ENCODE results near the gene OSBPL10.
"Not testable (repeated sequence)": the region's sequence is repeated elsewhere in the genome, so short reads cannot be mapped to it uniquely, and the experiment has no call there.

Gene OSBPL10

GRCh38 chr3:31981206-31982181, at the start of gene OSBPL10, which contains the start of gene ZNF860:
Gene OSBPL10, minus strand, starts transcription at chr3:31981262. Its CDS starts 83 bp downstream, at chr3:31981179.
Gene ZNF860, plus strand, starts transcription at chr3:31981750. Its CDS starts 7,330 bp downstream, at chr3:31989080.
- DNase-seq: peak; percentile 88

GRCh38 chr3:32026593-32026992, 45.5 kb upstream of the OSBPL10 start:
- no peak for DNase-seq

- no peak for DNase-seq
These were observed 41.9 kb upstream of the OSBPL10 start for GRCh38 chr3:32022947-32023346.

- no peak for DNase-seq
These were observed 40.7 kb upstream of the OSBPL10 start for GRCh38 chr3:32021748-32022147.

GRCh38 chr3:32021155-32021554, 40.1 kb upstream of the OSBPL10 start:
- DNase-seq: no peak

GRCh38 chr3:32018757-32019564, 37.9 kb upstream of the OSBPL10 start:
- DNase-seq: no peak

- no peak for DNase-seq
These were observed 36.2 kb upstream of the OSBPL10 start for GRCh38 chr3:32017286-32017685.

- DNase-seq: not testable (repeated sequence)
These were observed 34.6 kb upstream of the OSBPL10 start for GRCh38 chr3:32015638-32016037.

- DNase-seq: not testable (repeated sequence)
These were observed 29.6 kb upstream of the OSBPL10 start for GRCh38 chr3:32010699-32011098.

GRCh38 chr3:32009957-32010356, 28.9 kb upstream of the OSBPL10 start:
- no peak for DNase-seq

- DNase-seq: no peak
These were observed 28.0 kb upstream of the OSBPL10 start for GRCh38 chr3:32009101-32009500.

- DNase-seq: no peak
These were observed 23.2 kb upstream of the OSBPL10 start for GRCh38 chr3:32004113-32004765.

GRCh38 chr3:32003380-32003779, 22.3 kb upstream of the OSBPL10 start:
- DNase-seq: no peak

- DNase-seq: no peak
These were observed 21.7 kb upstream of the OSBPL10 start for GRCh38 chr3:32002561-32003368.

- DNase-seq: no peak
These were observed 19.8 kb upstream of the OSBPL10 start for GRCh38 chr3:32000877-32001276.

GRCh38 chr3:31999907-32000439, 18.9 kb upstream of the OSBPL10 start:
- no peak for DNase-seq

- DNase-seq: no peak
These were observed 16.4 kb upstream of the OSBPL10 start for GRCh38 chr3:31997500-31997899.

- no peak for DNase-seq
These were observed 15.1 kb upstream of the OSBPL10 start for GRCh38 chr3:31996195-31996594.

- not testable (repeated sequence) for DNase-seq
These were observed 14.0 kb upstream of the OSBPL10 start for GRCh38 chr3:31995026-31995425.

GRCh38 chr3:31993843-31994242, 12.8 kb upstream of the OSBPL10 start:
- DNase-seq: no peak

GRCh38 chr3:31992995-31993394, 11.9 kb upstream of the OSBPL10 start:
- not testable (repeated sequence) for DNase-seq

GRCh38 chr3:31988271-31988670, 7.2 kb upstream of the OSBPL10 start:
- no peak for DNase-seq
